GM18508 (cell line): Measurements from ENCODE around the gene STIM2.
"Not testable (repeated sequence)": the region's sequence is repeated elsewhere in the genome, so short reads cannot be mapped to it uniquely, and the experiment has no call there.

Experiments used
- ATAC-seq: cut with Tn5 transposase; IDR thresholded peaks from one replicate; pipeline ENCODE4 v1.9.1; 2021; ENCODE audit warnings: moderate number of reproducible peaks; ENCODE audit not compliant: insufficient read depth, unreplicated experiment

STIM2 gene

GRCh38 chr4:27018910-27019309 is 158.3 kb downstream of the STIM2 start:
- no peak for ATAC-seq

GRCh38 chr4:27019766-27020165 is 159.1 kb downstream of the STIM2 start:
- ATAC-seq: no peak

GRCh38 chr4:27020203-27020602 is 159.6 kb downstream of the STIM2 start:
- ATAC-seq: no peak

GRCh38 chr4:27020603-27021002 is 160.0 kb downstream of the STIM2 start:
- no peak for ATAC-seq

GRCh38 chr4:27022963-27023362 is 162.3 kb downstream of the STIM2 start:
- ATAC-seq: no peak

GRCh38 chr4:27023366-27023765 is 162.7 kb downstream of the STIM2 start:
- ATAC-seq: no peak

- no peak for ATAC-seq
These were observed 164.2 kb downstream of the STIM2 start for GRCh38 chr4:27024805-27025204.

GRCh38 chr4:27027428-27027827 is 166.8 kb downstream of the STIM2 start:
- no peak for ATAC-seq

GRCh38 chr4:27035127-27035526 is 174.5 kb downstream of the STIM2 start:
- not testable (repeated sequence) for ATAC-seq

GRCh38 chr4:27040356-27040755 is 179.7 kb downstream of the STIM2 start:
- no peak for ATAC-seq

GRCh38 chr4:27042411-27042810 is 181.8 kb downstream of the STIM2 start:
- ATAC-seq: no peak

- ATAC-seq: no peak
These were observed 182.6 kb downstream of the STIM2 start for GRCh38 chr4:27043200-27043599.

GRCh38 chr4:27046851-27047250 is 186.2 kb downstream of the STIM2 start:
- ATAC-seq: no peak

- no peak for ATAC-seq
These were observed 188.0 kb downstream of the STIM2 start for GRCh38 chr4:27048429-27049238.

GRCh38 chr4:27049239-27049829 is 188.7 kb downstream of the STIM2 start:
- no peak for ATAC-seq

GRCh38 chr4:27050731-27051130 is 190.1 kb downstream of the STIM2 start:
- no peak for ATAC-seq

- no peak for ATAC-seq
These were observed 194.7 kb downstream of the STIM2 start for GRCh38 chr4:27055221-27055760.

- no peak for ATAC-seq
These were observed 195.6 kb downstream of the STIM2 start for GRCh38 chr4:27056281-27056680.

GRCh38 chr4:27057053-27057452 is 196.4 kb downstream of the STIM2 start:
- ATAC-seq: no peak

GRCh38 chr4:27057662-27058061 is 197.0 kb downstream of the STIM2 start:
- ATAC-seq: no peak

GRCh38 chr4:27058819-27059406 is 198.3 kb downstream of the STIM2 start:
- no peak for ATAC-seq
